Heart left ventricle (tissue), 16 donors: ENCODE data around the gene GAS5. TPM values are rescaled to one million over a fixed set of nuclear protein-coding genes. Genes with fewer than 3 reads are reported as not detected.
A peak's percentile ranks its signal among the peaks of the same experiment; 100 is the strongest.

ENCODE experiments used
- ATAC-seq, 4 donors: fragments of 200-7000 bp; cut with Tn5 transposase; one replicate each; pipeline ENCODE4 v1.9.1; 2020 to 2022; ENCODE audit warnings: moderate library complexity in 4 of 4, mild to moderate bottlenecking in 3 of 4, moderate number of reproducible peaks in 1 of 4
- DNase-seq, 5 donors: peaks; one replicate each; pipeline ENCODE4 v3.0.0-alpha.2; 2020
- H3K27ac ChIP-seq, 12 donors: fragments of 200-600 bp; sonication (generic) in 4 of 12; one replicate each; pipeline versions ENCODE4 v1.5.0 to v1.8.0; 2016 to 2022; ENCODE audit warnings: mild to moderate bottlenecking in 2 of 12
- H3K27me3 ChIP-seq, 9 donors: fragments of 200-600 bp; sonication (generic) in 2 of 9; one replicate each; pipeline versions ENCODE4 v1.5.1 to v1.8.0; 2016 to 2022; ENCODE audit warnings: mild to moderate bottlenecking in 3 of 9
- H3K36me3 ChIP-seq, 9 donors: fragments of 200-600 bp; sonication (generic) in 2 of 9; one replicate each; pipeline versions ENCODE4 v1.5.0 to v1.8.0; 2018 to 2022; ENCODE audit warnings: mild to moderate bottlenecking in 2 of 9
- H3K4me1 ChIP-seq, 12 donors: fragments of 200-600 bp; sonication (generic) in 4 of 12; one replicate each; pipeline versions ENCODE4 v1.5.0 to v1.8.0; 2016 to 2022; ENCODE audit warnings: mild to moderate bottlenecking in 3 of 12
- H3K4me3 ChIP-seq, 12 donors: fragments of 200-600 bp; sonication (generic) in 4 of 12; one replicate each; pipeline versions ENCODE4 v1.5.0 to v1.8.0; 2017 to 2022; ENCODE audit warnings: mild to moderate bottlenecking in 9 of 12, moderate library complexity in 4 of 12
- H3K9me3 ChIP-seq, 12 donors: fragments of 200-600 bp; sonication (generic) in 4 of 12; one replicate each; pipeline versions ENCODE4 v1.5.0 to v1.8.0; 2016 to 2022; ENCODE audit warnings: mild to moderate bottlenecking in 1 of 12
- POLR2A ChIP-seq, 2 donors: fragments of 450-650 bp; IDR thresholded peaks; one replicate each; pipeline ENCODE4 v1.6.1; 2017; ENCODE audit warnings: antibody characterized with exemption in 2 of 2, mild to moderate bottlenecking in 2 of 2, moderate library complexity in 2 of 2
- WGBS, 4 donors: extraction: QIAGEN DNeasy Blood & Tissue Kit in 2 of 4; methylation state at CpG; one replicate each; pipeline versions ENCODE4 v1.1.5 to v1.1.7; 2013 to 2018; 5-methylcytosine and 5-hydroxymethylcytosine counted together
- intact Hi-C, 10 donors: fragments of 100-400 bp; cut with DNase I; formaldehyde crosslinking; loops; one replicate each; pipeline versions ENCODE4 v1.11.1 to v1.14.2; 2022
- long read RNA-seq, 3 donors: library from polyadenylated mRNA; unstranded; transcript quantifications; one replicate each; pipeline ENCODE4 v2.0.0, GENCODE V29; 2020 to 2021
- polyA plus RNA-seq, 2 donors: library from polyadenylated mRNA; stranded (reverse); fragments of 200-250 nt; gene quantifications; one replicate each; pipeline ENCODE4 v1.2.3, GENCODE V29; 2013
- total RNA-seq, 9 donors: library from RNA; depleted of rRNA in 2 of 9; stranded (reverse); fragments of >200 nt in 2 of 9; fragmentation: NEBNext Ultra II Directional in 3 of 9; extraction: Animal tissue kit (Norgen Biotek cat#: 25700) in 3 of 9; gene quantifications; one replicate each; pipeline versions ENCODE4 v1.1.0 to v1.2.4, GENCODE V29; 2016 to 2023
- TF ChIP-seq, protein P1 (sequence below), 12 donors: fragments of 200-600 bp; sonication (generic) in 4 of 12; IDR thresholded peaks; one replicate each; pipeline versions ENCODE4 v1.5.0 to v1.8.0; 2018 to 2022; ENCODE audit warnings: antibody characterized with exemption in 12 of 12, mild to moderate bottlenecking in 5 of 12
- donor health status: ischemic (EF 13 %, LVEDD 7.1; RV severe dilation, severe dysfunction).
- donor health status: healthy with polysubstance abuse.
- donor health status: DM: no; HTN: yes; CAD: no.
- donor health status: DM: no; HTN: no; CAD: no.
- donor health status: ischemic (EF 25% LVEDD 6.9; RV normal size, moderate dysfunction).
- donor health status: ischemic (EF 25% LVEDD 5.7; RV mildly dilated, moderate dysfunction).
- donor health status: healthy.
- donor health status: DM: yes; HTN: yes; CAD: no.
- donor health status: ischemic (EF 35%, LVEDD 5.7; RV mildly dilated, moderate dysfunction).
- donor health status: nonischemic (EF 11% LVEDD 7.7; RV severe dilation, severe dysfunction).
- donor health status: DM: yes; HTN: yes; CAD: no.
- donor health status: PGD.
- donor health status: ischemic (EF 29% LVEDD 5.4; RV normal size, mild dysfunction).
- donor health status: nonischemic (EF 23%, LVEDD 6.1; RV moderate dilation, normal function).

Gene GAS5
- total RNA-seq, result 100 to 1,000 TPM in 1 of 9 donors, 10 to 100 TPM in 8; 30.4 to 103 (median 43.6) TPM
- 100 to 1,000 TPM in 1 of 2 donors, 10 to 100 TPM in 1; 68.3 to 101 TPM for polyA plus RNA-seq
- long read RNA-seq, donor 1, partial matches to known transcripts, result 2 of 10 reads
- long read RNA-seq, donor 1, other reads (novel, unspliced or antisense), result 8 of 10 reads
- long read RNA-seq, donor 2, partial matches to known transcripts, result 4 of 35 reads
- long read RNA-seq, donor 2, other reads (novel, unspliced or antisense), result 24 of 35 reads
- long read RNA-seq, donor 3, partial matches to known transcripts, result 1 of 8 reads
- long read RNA-seq, donor 3, other reads (novel, unspliced or antisense), result 3 of 8 reads

DNA sequence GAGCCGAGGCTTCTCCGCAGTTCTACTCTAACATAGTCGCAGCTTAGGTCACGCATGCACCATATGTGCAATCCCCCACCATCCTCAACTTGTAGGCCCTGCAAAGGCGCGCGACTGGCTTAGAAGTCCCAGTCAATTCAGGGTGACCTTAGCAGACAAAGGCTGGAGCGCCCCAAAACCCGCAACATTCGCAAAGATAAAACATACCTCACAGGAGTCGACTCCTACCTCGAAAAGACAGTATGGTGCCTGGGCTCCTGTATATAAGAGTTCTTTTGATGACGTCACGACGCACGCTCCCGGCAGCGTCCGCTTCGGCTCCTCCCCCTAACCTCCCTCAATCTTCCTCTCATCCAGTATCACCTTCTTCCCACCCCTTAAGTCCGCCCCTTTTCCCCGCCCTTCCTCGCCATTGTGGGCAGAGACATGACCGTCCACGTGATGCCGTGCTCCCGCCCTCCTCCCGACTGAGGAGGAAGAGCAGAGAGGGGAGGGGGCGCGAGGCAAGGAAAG, at the start of gene GAS5:
TSS of gene GAS5 (minus strand) at position 237 of the 513 bp plus-strand sequence.
- Histone ChIP-seq H3K9me3 (no peaks in the 10 kb centered on the region), H3K4me1 (peaks cover 8 to 70% (median 48%) of the 10 kb centered on the region in 12 donors), H3K27ac (peak within 1 kb of the TSS; percentile 94 to 99 (median 98)), H3K4me3 (peak within 1 kb of the TSS; percentile 47 to 95 (median 85)), H3K36me3 (peaks cover 0 to 66% (median 51%) of the 10 kb centered on the region in 9 donors), H3K27me3 (no peaks in the 10 kb centered on the region)
- peak; percentile 94 to 99 for TF ChIP-seq POLR2A (IDR thresholded peaks at IDR 0.05)
- TF ChIP-seq, protein P1, sequence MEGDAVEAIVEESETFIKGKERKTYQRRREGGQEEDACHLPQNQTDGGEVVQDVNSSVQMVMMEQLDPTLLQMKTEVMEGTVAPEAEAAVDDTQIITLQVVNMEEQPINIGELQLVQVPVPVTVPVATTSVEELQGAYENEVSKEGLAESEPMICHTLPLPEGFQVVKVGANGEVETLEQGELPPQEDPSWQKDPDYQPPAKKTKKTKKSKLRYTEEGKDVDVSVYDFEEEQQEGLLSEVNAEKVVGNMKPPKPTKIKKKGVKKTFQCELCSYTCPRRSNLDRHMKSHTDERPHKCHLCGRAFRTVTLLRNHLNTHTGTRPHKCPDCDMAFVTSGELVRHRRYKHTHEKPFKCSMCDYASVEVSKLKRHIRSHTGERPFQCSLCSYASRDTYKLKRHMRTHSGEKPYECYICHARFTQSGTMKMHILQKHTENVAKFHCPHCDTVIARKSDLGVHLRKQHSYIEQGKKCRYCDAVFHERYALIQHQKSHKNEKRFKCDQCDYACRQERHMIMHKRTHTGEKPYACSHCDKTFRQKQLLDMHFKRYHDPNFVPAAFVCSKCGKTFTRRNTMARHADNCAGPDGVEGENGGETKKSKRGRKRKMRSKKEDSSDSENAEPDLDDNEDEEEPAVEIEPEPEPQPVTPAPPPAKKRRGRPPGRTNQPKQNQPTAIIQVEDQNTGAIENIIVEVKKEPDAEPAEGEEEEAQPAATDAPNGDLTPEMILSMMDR (IDR thresholded peaks at IDR 0.05), result no peak
- intact Hi-C loops, result loop anchor here in 5 of 10 donors (1.0 to 10.0 kb wide), 7 partner anchors 43 to 391 kb away; partner anchors contain the start of genes RC3H1 (in 4 of the 5), CENPL (in 2 of the 5), DARS2 (in 2 of the 5) and PRDX6 (in 2 of the 5)
- DNase-seq (peak; percentile 99 to 100 (median 99)), ATAC-seq (peak; percentile 94 to 97 (median 96))
- 0 to 2% (median 1%) methylated on average over 27 to 30 of the region's 30 CpGs for WGBS, 4 donors

DNA sequence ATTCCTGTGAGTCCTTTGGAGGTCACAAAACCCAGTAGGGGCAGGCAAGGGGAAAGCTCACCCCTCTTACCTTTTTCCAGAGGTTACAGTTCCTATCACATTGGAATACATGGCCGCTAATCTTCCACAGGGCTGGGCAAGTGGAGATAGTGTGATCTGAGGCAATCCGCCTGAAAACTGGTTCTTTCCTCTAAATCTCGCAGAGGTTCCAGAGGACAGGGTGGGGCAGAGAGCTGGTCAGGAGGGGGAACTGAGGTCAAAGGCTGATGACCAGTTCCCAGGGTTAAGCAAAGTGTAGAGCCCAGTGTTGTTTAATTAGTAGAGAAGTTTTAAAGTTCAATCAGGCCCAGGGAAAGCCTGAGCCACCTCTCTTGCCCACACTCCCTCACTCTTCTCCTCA, 49.4 kb upstream of the GAS5 start, which contains the start of gene SERPINC1:
TSS of gene SERPINC1 (minus strand) at position 179 of the 400 bp plus-strand sequence. CDS start at position 111, 68 bp downstream.
- no peaks in the 10 kb centered on the region for H3K9me3 ChIP-seq
- H3K27me3 ChIP-seq, result no peaks in the 10 kb centered on the region
- ATAC-seq (no peak), DNase-seq (no peak)
- no peaks in the 10 kb centered on the region for H3K4me1 ChIP-seq
- TF ChIP-seq, protein P1 (IDR thresholded peaks at IDR 0.05), result no peak
- no peak for TF ChIP-seq POLR2A (IDR thresholded peaks at IDR 0.05)
- WGBS, 4 donors, result 87 to 94% (median 90%) methylated on average over 3 of the region's 3 CpGs
- no peak within 1 kb of the TSS for H3K27ac ChIP-seq
- intact Hi-C loops, result no loop called here
- no peak within 1 kb of the TSS for H3K4me3 ChIP-seq
- H3K36me3 ChIP-seq, result no peaks in the 10 kb centered on the region

DNA sequence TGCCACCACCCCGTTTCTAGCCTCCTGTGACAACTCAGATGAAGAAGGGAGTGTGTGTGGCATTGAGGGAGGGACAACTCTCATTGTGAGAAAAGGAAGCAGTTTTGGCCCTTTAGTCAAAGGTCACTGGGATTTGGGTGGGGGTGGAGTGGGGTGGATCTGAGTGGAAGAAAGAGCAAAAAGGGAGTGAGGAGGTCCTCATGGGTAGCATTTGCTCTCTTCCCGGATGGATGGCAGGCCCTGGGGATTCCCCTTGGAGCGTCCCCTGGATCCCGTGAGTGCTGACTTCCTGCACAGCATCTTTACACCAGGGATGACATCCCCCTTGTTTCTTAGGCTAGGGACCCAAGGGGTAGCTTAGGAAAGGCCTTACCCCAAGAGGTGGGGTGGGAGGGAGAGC, 48.9 kb upstream of the GAS5 start:
- ATAC-seq (no peak), DNase-seq (no peak)
- WGBS, 4 donors, result 69 to 93% (median 72%) methylated on average over 3 to 4 of the region's 4 CpGs
- no peak overlapping the region for H3K27ac ChIP-seq
- H3K36me3 ChIP-seq, result no peaks in the 10 kb centered on the region
- intact Hi-C loops, result no loop called here
- H3K27me3 ChIP-seq, result no peaks in the 10 kb centered on the region
- no peaks in the 10 kb centered on the region for H3K9me3 ChIP-seq
- TF ChIP-seq, protein P1 (IDR thresholded peaks at IDR 0.05), result no peak
- TF ChIP-seq POLR2A (IDR thresholded peaks at IDR 0.05), result no peak
- H3K4me1 ChIP-seq, result no peaks in the 10 kb centered on the region
- no peak overlapping the region for H3K4me3 ChIP-seq

DNA sequence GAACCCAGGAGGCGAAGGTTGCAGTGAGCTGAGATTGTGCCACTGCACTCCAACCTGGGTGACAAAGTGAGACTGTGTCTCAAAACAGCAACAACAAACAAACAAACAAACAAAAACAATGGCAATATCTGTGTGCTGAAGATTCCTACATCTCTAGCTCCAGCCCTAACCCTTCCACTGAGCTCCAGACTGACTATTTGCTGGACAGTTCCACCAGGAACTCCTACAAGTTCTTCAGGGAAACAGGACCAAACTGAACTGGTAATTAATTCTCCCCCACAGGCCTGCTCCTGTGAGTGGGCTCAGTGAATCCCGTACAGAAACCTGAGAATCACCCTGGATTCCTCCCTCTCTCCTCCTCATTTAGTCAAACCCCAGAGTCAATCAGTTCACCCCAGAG, 47.8 kb upstream of the GAS5 start:
- H3K27me3 ChIP-seq, result no peaks in the 10 kb centered on the region
- H3K4me3 ChIP-seq, result no peak overlapping the region
- no peaks in the 10 kb centered on the region for H3K9me3 ChIP-seq
- no peaks in the 10 kb centered on the region for H3K4me1 ChIP-seq
- ATAC-seq, result no peak
- no peak for DNase-seq
- WGBS, 4 donors, result 85 to 87% (median 86%) methylated on average over 2 of the region's 2 CpGs
- intact Hi-C loops, result no loop called here
- H3K36me3 ChIP-seq, result no peaks in the 10 kb centered on the region
- no peak overlapping the region for H3K27ac ChIP-seq
- TF ChIP-seq, protein P1 (IDR thresholded peaks at IDR 0.05), result no peak
- TF ChIP-seq POLR2A (IDR thresholded peaks at IDR 0.05), result no peak
